GM12801 (cell line): ENCODE data around the gene WNT7B.

Experiments
- TF ChIP-seq, protein P1 (sequence below): IDR thresholded peaks from one replicate; pipeline ENCODE4 v1.5.1; 2011; ENCODE audit warnings: control low read depth; ENCODE audit not compliant: insufficient read length; ENCODE audit errors: extremely low read depth

The WNT7B gene

DNA sequence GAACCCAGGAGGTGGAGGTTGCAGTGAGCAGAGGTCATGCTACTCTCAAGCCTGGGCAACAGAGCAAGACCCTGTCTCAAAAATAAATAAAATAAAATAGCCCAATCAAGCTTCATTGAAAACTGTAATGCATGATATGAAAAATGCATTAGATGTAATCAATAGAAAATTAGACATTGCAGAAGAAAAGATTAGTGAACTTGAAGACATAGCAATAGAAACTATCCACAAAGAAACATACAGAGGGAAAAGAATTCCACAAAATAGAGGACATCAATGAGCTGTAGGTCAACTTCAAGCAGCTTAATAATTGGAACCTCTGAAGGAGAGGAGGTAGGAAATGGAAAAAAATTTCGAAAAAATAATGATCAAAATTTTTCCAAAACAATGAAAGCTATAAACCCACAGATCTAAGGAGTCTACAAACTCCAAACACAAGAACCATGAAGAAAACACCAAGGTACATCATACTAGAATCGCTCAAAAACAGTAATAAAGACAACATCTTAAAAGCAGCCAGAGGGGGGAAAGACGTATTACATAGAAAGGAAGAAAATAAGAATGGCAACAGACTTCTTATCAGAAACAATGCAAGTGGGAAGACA is 104.2 kb downstream of the WNT7B start:
- TF ChIP-seq, protein P1, sequence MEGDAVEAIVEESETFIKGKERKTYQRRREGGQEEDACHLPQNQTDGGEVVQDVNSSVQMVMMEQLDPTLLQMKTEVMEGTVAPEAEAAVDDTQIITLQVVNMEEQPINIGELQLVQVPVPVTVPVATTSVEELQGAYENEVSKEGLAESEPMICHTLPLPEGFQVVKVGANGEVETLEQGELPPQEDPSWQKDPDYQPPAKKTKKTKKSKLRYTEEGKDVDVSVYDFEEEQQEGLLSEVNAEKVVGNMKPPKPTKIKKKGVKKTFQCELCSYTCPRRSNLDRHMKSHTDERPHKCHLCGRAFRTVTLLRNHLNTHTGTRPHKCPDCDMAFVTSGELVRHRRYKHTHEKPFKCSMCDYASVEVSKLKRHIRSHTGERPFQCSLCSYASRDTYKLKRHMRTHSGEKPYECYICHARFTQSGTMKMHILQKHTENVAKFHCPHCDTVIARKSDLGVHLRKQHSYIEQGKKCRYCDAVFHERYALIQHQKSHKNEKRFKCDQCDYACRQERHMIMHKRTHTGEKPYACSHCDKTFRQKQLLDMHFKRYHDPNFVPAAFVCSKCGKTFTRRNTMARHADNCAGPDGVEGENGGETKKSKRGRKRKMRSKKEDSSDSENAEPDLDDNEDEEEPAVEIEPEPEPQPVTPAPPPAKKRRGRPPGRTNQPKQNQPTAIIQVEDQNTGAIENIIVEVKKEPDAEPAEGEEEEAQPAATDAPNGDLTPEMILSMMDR, result no peak

DNA sequence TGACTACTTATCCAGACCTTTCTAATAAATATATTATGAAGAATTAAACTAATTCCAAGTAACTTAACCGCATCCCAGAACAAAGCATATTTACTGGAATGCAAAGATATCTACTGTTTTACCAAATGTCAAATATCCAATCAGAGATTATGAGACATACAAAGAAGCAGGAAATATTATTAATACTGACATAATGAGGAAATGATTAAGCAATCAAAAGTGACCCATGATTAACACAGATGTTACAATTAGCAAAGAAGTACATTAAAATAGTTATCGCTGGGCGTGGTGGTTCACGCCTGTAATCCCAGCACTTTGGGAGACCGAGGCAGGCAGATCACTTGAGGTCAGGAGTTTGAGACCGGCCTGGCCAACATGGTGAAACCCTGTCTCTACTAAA is 105.2 kb downstream of the WNT7B start:
- TF ChIP-seq, protein P1, result no peak
